ENCODE data around the gene DCHS2.

The DCHS2 gene

DNA sequence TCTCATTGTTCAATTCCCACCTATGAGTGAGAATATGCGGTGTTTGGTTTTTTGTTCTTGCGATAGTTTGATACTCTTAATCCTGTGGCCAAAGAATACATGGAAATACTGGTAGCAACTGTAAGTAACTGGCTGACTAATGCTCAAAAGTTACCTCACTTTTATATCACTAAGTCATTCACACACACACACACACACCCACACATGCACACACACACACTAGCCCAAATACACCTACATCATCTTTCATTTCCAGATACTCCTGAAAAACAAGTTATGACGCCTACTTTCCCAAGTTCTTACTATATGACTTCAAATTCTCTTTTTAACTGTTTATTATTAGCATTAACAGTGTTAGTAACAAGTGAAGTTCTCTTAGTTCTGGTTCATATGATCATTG, 101.3 kb downstream of the DCHS2 start:
- no peak for DNase-seq (ENCODE audit: low read depth)

DNA sequence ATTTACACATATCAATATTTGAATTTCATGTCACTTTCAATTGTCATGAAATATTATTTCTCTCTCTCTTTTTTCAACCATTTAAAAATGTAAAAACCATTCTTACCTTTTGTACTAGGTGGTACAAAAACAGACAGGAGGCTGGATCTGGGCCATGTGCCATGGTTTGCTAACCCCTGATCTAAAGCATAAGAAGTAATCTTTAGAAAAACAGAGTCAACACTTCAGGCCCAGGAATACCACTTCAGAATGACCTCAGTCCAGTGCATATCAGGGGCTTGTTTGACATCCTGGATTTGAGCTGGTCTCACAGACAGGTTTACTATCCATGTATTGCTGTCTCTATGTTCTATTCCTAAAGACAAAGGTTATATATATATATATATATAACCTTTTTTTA, 102.5 kb downstream of the DCHS2 start:
- no peak for DNase-seq (ENCODE audit: low read depth)

DNA sequence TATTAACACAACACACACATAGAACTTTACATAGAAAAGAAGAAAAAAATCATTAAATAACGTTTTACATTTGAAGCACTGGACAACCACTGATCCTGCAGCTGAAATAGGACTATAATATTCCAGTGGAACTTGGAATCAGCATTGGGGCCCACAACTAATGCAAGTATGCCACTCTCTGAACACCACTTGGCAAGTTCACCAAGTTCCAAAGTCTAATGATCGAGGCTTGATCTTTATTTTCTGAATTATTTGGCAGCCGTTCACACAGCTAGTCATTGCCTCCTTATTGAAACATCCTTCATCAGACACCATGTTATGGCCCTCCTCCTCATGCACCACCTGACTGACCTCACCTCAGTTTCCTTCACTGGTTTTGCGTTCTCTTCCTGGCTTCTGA, 107.6 kb downstream of the DCHS2 start:
- DNase-seq (ENCODE audit: low read depth) = no peak

DNA sequence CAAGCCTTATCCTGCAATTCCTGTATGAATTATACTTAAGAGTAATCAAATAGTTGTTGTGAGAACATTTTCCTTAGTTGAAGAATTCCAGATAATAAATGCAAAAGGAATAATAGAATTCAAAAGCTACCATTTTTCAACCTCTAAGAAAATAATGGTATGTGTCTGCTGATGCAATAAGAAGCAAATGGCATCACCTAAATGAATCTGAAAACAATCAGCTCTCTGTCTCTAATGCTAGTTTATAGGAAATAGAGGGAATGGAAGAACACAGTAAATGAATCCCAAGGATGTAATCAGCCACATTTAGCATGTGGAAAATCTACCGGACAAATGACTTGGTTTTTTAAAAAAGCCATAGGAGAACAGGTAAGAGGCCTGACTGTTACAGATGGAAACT, 115.1 kb downstream of the DCHS2 start:
- no peak for DNase-seq (ENCODE audit: low read depth)

DNA sequence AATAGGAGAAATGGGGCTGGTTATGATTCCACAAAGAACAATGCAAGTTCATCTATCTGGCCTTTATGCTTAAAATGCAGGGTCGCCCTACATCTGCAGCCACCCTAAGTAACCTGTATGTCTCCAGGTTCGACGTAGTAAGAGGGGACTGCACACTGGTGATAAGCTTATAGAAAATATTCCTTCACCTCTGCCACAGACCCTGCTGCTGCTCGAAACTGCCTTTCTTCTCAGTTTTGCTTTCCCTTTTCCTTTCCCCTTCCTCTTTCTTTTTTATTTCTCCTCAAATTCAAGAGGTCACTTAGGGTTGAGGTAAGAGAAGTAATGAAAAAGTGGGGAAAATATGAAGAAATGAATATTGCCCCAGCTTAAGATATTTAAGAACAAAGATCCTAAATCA, 123.5 kb downstream of the DCHS2 start:
- DNase-seq (ENCODE audit: low read depth) = no peak

DNA sequence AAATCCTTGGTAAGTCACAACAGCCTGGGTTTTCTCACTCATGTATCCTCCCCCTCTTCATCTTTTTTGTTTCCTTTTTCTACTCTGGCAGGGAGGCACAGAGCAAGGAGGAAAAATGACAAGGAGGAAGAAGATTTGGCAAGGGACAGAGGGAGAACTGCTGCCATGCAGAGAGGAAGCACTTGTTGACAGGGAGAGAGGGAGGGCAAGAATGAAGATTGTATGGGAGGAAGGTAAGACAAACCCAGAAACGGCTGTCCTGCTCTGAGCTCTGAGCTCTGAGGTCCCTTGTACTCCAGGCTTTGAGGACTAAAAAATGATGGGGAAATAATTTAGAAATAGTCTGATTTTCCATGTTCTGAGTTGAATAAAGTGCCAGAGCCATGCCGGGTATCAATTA, 123.9 kb downstream of the DCHS2 start:
- DNase-seq (ENCODE audit: low read depth) = no peak

DNA sequence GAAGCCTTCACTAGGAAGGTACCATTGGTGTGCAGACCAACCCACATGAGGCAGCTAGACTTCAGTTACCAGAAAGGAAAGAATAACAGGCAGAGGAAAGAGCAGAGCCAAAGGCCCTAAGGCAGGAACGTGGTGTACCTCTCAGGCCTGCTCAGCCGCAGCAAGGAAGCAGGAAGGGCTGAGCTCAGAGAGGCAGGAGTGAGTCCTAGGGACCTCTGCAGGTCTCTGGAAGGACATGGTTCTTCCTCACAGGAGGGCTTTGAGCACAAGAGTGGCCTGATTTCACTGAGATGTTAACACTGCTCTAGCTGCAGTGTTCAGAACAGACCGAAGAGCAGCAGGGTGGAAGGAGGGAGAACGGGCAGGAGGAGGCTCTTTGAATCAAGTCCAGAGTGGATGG, 124.6 kb downstream of the DCHS2 start:
- no peak for DNase-seq (ENCODE audit: low read depth)

DNA sequence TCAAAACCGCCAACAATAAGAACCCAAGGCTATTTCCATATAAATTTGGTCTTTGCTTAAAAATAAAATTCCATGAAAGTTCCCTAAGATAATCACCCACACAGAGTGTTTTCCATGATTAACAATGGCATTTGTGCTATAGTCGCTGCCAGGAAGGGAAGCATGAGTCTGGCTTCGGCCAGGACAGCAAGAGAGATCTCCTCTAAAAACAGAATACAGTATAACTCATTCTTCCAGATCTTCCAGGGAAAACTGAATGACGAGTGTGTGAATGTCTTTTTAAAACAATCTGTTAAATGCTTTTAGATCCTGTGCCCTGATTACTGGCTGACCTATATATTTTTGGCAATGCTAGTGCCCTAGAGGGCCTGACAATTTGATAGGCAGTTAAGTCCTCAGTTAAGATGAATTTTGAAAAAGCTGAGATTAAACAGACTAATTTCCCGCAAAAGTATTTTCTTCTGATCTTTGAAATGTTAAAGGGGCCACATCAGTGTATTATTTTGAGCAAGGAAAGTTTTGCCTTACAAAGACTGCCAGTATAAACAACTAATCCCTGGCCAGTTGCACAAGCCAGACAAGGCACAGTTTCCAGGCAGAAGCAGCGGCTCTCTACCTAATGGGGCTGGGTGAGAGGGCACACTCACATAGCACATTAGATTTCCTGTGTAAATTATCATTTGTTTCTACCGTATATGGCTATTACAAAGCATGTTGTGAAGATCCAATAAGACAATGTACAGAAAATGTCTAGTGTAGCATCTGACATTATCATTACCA, 127.3 kb downstream of the DCHS2 start:
- DNase-seq (ENCODE audit: low read depth) = no peak

DNA sequence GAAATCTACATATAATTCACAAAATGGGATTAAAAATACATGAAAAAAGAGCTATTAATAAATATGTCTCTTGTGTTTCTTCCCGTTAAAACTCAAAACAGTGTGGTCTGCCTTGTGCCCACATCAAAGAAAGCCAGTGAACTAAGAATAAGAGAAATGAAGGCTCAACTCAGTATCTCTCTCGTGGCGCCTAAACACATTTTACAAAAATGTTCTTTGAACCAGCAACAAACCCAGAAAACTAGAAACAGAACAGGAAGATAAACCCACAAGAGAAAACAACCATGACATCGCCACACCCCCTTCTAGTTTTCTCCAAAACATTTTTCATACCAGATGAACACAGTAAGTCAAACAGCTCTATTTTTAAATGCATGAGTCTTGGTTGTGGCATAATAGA, 130.1 kb downstream of the DCHS2 start:
- no peak for DNase-seq (ENCODE audit: low read depth)

DNA sequence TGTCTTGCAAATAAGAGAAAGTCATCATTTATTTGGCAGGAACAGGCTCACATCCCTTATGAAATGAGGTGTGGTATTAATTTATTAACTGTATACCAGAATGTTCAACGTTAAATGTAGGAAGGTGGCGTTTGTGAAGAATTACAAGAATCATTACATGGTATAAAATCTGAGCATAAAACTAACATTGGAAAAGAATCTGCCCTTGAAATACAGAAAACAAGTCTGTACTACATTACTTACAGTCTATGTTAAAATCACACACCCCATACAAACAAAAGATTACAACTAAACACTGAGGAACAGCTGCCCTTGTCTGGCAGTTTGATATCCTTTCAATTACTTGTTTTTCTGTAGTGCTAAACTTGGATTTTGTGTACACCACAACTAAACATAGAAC, 131.1 kb downstream of the DCHS2 start:
- DNase-seq (ENCODE audit: low read depth) = no peak

DNA sequence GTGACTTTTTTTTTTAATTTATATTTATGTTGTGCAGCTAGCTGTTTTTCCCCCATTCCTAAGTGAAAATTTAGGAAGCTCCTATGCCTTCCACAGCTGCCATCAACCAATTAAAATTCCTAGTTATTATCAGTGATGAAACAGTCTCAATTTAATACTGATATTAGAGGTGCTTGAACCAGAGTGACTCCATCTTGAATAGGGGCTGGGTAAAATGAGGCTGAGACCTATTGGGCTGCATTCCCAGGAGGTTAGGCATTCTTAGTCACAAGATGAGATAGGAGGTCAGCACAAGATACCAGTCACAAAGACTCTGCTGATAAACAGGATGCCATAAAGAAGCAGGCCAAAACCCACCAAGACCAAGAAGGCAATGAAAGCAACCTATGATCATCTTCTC, 136.7 kb downstream of the DCHS2 start:
- no peak for DNase-seq (ENCODE audit: low read depth)

DNA sequence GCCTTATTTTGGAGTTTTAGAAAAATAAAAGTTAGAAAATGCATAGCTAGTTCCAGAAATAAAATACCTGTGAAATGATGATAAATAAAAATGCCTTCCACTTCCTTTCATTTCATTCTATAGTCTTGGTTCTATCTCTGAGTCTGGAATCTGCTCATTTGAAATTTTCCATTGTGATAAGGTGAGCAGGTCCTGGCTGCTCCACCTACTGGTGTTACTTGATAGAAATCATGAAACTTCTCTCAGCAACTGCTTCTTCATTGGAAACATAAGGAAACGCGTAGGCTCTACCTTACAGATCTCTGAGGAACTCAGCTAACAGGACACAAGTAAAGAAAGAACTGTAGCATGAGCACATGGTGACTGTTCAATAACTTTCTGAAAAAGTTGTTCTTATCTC, 141.8 kb downstream of the DCHS2 start:
- DNase-seq (ENCODE audit: low read depth) = peak; percentile 2

DNA sequence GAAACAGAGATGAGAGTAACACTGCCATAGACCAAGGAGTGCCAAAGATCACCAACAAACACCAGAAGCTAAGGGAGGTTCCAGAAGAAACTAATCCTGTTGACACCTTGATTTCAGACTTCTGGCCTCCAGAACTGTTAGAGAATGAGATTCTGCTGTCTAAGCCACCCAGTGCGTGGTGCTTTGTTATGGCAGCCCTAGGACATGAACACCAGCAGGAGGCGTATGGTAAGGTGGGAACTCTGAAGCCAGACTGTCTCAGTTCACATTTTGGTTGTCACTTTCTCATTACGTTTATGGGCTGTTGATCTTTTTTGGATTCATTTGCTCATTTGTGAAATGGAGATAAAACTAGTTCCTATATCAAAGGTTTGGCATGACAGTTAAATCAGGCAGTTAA, 142.9 kb downstream of the DCHS2 start:
- DNase-seq (ENCODE audit: low read depth) = no peak

DNA sequence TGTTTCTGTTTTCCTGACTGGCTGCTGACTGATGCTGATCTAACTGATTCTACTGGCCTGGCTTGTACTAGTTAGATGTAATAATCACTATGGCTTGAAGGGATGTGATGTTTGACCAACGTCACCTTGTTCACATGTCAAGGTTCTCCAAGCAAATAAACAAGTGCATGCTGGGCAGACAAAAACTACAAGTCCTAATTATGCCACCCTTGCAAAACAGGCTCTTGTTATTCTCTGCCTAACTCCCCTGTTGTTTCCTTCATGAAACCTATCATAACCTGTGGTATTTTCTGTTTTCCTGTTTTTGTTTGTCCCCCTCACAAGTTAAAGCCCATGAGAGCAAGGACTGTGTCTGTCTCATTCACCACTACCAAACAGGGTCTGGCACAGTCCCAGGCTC, 146.2 kb downstream of the DCHS2 start:
- DNase-seq (ENCODE audit: low read depth) = no peak

DNA sequence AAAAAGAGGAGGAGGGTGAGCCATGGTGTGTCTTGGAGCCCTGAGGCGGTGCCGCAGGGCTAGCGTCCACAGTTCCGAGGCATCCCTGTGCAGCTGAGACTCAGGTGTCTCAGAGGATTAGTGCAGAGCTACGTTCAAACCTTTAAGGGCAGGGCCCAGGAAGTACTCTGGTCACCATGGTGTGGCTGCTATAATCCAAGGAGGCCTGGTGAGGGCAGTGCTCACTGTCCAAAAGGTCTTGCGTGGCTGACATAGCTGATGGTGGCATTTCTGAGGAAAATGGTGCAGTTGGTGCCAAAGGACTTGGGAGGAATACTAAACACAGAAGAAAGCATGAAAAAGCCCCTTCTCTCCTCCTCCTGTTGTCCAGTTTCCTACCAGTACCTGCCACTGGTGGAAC, 146.9 kb downstream of the DCHS2 start:
- DNase-seq (ENCODE audit: low read depth) = no peak

DNA sequence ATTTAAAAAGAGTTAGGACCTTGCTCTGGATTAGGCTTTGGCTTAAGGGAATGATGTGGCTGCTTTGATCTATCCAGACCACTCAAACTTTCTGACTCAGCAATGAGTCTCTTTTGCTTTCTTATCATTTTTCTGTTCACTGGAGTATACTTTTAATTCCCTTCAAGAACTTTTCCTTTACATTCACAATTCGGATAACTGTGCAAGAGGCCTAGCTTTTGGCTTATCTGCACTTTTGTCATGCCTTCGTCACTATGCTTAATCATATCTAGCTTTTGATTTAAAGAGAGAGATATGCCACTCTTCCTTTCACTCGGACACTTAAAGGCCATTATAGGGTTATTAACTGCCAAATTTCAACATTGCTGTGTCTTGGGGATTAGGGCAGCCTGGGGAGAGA, 147.9 kb downstream of the DCHS2 start:
- no peak for DNase-seq (ENCODE audit: low read depth)

DNA sequence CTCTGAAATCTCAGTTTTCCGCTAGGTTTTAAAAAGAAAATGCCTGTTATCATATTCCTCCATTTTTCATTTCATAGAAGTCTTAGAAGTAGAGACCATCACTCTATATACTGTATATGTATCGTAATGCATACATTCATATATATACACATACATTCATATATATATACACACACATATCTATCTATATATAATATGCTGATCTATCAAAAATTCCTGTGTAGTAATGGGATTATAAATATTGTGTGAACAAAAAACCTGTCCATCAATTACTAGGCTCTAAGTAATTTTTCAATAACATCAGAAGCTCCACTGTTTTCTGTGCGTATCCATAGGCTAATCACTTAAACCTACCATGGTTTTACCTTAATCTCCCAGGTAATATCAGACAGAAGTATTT, 150.2 kb downstream of the DCHS2 start:
- DNase-seq (ENCODE audit: low read depth) = no peak

DNA sequence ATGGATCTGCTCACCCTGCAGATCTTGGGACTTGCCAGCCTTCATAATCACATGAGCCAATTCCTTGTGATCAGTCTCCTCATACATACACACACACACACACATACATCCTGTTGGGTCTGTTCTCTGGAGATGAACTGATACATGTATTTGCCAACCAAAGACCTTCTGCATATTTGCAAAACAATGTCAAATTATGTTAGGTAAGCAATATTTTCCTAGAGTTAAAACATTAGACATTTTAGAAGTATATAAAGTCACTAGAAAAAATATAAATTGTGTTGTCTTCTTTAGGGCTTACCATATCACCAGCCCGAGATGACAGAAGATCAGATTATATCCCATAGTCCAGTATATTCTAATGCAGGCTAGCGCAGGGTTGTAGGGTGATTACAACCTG, 156.0 kb downstream of the DCHS2 start:
- no peak for DNase-seq (ENCODE audit: low read depth)

DNA sequence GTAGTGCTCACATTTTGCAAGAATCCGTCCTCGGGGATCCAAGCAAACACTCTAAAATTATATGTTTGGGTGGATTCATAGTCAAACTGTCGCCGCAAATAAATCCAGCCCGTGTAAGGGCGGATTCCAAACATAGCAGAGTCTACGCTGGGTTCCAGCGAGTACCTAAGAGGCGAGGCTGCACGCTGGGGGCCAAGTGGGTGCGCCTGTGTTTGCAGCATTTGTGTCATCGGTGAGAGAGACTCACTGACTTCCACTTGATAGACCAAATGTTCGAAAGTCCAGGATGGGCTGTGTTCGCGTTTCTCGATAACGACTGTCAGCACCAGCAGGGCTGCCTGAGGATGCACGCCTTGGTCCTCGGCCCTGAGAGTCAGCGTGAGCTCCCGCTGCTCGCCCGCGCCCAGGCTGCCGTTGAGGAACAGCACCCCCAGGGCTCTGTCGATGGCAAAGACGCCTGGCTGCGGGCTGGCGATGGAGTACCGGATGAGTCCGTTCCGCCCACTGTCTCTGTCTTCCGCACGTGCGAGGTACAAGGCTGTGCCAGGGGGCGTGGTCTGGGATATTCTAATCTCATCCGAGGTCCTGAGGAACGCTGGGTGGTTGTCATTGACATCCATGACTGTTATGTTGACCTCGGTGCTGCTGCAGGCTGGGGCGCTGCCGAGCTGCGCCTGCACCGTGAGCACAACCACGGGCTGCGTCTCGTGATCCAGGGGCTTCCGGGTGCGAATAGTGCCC, 158.7 kb downstream of the DCHS2 start:
- no peak for DNase-seq (ENCODE audit: low read depth)

DNA sequence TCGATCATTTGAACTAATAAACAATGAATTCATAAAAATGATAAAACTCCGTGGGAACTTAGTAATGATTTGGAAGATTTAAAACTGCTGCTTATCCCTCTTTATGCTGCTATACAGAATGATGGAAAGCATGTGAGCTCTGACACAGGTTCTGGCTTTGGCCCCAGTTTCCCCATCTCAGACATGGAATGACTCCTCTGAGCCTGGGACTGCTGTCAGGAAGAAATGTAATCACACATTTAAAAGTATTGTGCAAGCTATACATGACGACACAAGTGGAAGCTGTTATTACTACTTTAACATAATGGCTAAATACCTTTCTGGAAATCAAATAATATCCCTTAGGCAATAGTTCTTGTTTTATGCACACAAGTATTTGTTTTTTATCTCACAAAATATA, 161.7 kb downstream of the DCHS2 start:
- DNase-seq (ENCODE audit: low read depth) = no peak

DNA sequence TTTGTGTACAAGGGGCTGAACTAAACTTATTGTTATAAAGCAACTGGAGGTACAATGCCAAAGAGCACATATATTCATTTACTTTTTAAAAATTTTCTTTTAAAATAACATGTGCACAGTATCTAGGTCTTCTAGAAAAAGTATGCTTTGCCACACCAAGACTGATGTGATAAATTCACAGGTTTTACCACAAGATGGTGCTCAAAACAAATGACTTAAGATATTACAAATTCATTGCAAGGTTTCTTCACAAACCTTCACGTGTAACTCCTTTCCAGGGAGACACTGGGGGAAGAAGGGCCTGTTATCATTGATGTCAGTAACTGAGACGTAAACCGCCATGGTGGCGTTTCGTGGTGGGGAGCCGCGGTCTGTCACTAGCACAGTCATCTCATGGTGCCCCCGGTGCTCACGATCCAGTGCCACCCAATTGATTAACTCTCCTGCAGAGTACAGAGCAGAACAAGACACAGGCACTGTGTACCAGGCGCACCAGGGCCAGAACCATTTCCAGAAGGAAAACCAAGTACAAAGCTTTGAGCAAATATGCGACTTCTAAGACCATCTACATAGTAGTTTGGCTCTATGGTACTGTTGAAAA, 162.2 kb downstream of the DCHS2 start:
- DNase-seq (ENCODE audit: low read depth) = peak; percentile 14

DNA sequence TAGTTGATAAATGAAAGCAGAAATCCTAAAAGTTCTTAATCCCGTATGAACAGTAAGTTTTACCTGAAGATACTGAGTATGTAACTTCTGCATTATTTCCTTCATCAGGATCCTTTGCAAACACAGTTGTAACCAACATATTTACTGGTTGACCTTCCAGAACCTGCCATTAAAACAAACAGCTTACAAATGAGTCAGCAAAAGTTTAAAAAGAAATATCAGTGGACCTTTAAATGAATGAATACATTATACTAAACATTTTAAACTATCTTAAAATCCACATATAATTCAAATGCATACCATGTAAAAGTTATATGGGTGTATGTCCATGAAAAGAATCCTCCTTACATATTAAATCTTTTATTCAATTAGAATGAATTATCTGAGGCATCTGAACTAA, 163.6 kb downstream of the DCHS2 start:
- no peak for DNase-seq (ENCODE audit: low read depth)

DNA sequence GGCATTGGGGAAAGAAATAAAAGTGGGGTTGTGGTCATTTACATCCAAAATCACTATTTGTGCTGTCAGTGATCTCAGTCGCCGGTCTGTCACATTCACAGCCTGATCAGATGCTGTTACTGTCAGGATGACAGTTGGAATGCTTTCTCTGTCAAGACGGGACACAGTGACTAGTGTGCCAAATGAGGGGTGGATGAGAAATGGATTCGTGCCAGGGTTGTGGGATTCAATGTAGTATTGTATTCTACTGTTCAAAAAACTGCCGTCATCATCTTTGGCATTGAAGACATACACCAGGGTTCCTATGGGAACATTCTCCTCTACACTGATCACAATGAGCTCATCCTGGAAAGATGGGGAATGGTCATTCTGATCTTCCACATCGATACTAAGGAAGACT, 171.1 kb downstream of the DCHS2 start:
- no peak for DNase-seq (ENCODE audit: low read depth)

DNA sequence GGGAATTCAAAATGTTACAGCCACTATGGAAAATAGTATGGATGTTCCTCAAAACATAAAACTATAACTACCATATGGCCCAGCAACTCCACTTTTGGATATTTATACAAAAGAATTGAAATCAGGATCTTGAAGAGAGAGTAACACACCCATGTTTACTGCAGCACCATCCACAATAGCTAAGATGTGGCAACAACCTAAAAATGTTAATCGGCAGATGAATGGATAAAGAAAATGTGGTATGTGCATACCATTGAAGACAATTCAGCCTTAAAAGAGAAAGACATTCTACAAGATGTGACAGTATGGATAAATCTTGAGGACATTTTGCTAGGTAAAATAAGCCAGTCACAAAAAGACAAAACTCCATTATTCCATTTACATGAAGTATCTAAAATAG, 171.9 kb downstream of the DCHS2 start:
- no peak for DNase-seq (ENCODE audit: low read depth)
